Stimulated activated CD4-positive, alpha-beta T cell treated with anti-CD3 and anti-CD28 coated beads, Interleukin-1b, Interleukin-23, amount 100 ng/mL, for 48 hours (primary cell): ENCODE measurements around the gene ATXN3L.

Experiments
- DNase-seq: peaks from one replicate; pipeline ENCODE4 v3.0.0-alpha.2; 2020

The ATXN3L gene

GRCh38 chrX:13319953-13320352 lies at the start of gene ATXN3L:
ATXN3L (minus strand) TSS chrX:13320053; CDS start chrX:13319934, 119 bp downstream.
- DNase-seq = no peak

GRCh38 chrX:13369256-13370030 lies 49.6 kb upstream of the ATXN3L start:
- no peak for DNase-seq

GRCh38 chrX:13367950-13368349 lies 48.1 kb upstream of the ATXN3L start:
- DNase-seq = no peak

GRCh38 chrX:13366698-13367097 lies 46.8 kb upstream of the ATXN3L start:
- DNase-seq = no peak

- no peak for DNase-seq
Measured at GRCh38 chrX:13365161-13365560, 45.3 kb upstream of the ATXN3L start.

- DNase-seq = no peak
Measured at GRCh38 chrX:13364230-13364857, 44.5 kb upstream of the ATXN3L start.

GRCh38 chrX:13360146-13360545 lies 40.3 kb upstream of the ATXN3L start:
- DNase-seq = no peak

GRCh38 chrX:13357925-13358324 lies 38.1 kb upstream of the ATXN3L start:
- DNase-seq = no peak

- DNase-seq = no peak
Measured at GRCh38 chrX:13346646-13347045, 26.8 kb upstream of the ATXN3L start.

GRCh38 chrX:13345438-13345837 lies 25.6 kb upstream of the ATXN3L start:
- no peak for DNase-seq

GRCh38 chrX:13345037-13345436 lies 25.2 kb upstream of the ATXN3L start:
- DNase-seq = no peak

- no peak for DNase-seq
Measured at GRCh38 chrX:13341491-13342101, 21.7 kb upstream of the ATXN3L start.

- no peak for DNase-seq
Measured at GRCh38 chrX:13340182-13340791, 20.4 kb upstream of the ATXN3L start.

- no peak for DNase-seq
Measured at GRCh38 chrX:13339607-13340006, 19.8 kb upstream of the ATXN3L start.

GRCh38 chrX:13338996-13339515 lies 19.2 kb upstream of the ATXN3L start:
- no peak for DNase-seq

- DNase-seq = no peak
Measured at GRCh38 chrX:13334491-13334890, 14.6 kb upstream of the ATXN3L start.

- no peak for DNase-seq
Measured at GRCh38 chrX:13330446-13330845, 10.6 kb upstream of the ATXN3L start.

- no peak for DNase-seq
Measured at GRCh38 chrX:13327666-13328065, 7.8 kb upstream of the ATXN3L start.

- no peak for DNase-seq
Measured at GRCh38 chrX:13323241-13323640, 3.4 kb upstream of the ATXN3L start.

GRCh38 chrX:13317366-13317765 lies 2.5 kb downstream of the ATXN3L start:
- no peak for DNase-seq

GRCh38 chrX:13311560-13311959 lies 8.3 kb downstream of the ATXN3L start:
- no peak for DNase-seq

- no peak for DNase-seq
Measured at GRCh38 chrX:13309631-13310030, 10.2 kb downstream of the ATXN3L start.

GRCh38 chrX:13307041-13307440 lies 12.8 kb downstream of the ATXN3L start:
- DNase-seq = no peak

- DNase-seq = no peak
Measured at GRCh38 chrX:13305108-13305507, 14.7 kb downstream of the ATXN3L start.
